ENCODE measurements around the gene PRKCA.

- TF ChIP-seq CTCF (IDR thresholded peaks at IDR 0.05) (no peak), POLR2AphosphoS5 (IDR thresholded peaks at IDR 0.05; ENCODE audit: insufficient read depth in 1 of 2, low read depth in 1 of 2) (no peak), POLR2A (IDR thresholded peaks at IDR 0.05) (no peak)
Measured at GRCh38 chr17:66650544-66650877, 348.1 kb downstream of the PRKCA start.

Measured in vagina (tissue), 2 donors.